Right atrium auricular region (tissue), 2 donors: ENCODE measurements around the gene VWA7. TPM values are rescaled to one million over a fixed set of nuclear protein-coding genes. Genes with fewer than 3 reads are reported as not detected.
A peak's percentile ranks its signal among the peaks of the same experiment; 100 is the strongest.

Experiments used
- DNase-seq: peaks from one replicate; pipeline ENCODE4 v3.0.0-alpha.2; 2019; ENCODE audit warnings: low spot score
- H3K27ac ChIP-seq, 2 donors: fragments of 200-600 bp; sonication (generic); 1 replicate in 1 of 2; 2 replicates in 1 of 2; pipeline ENCODE4 v1.5.1; 2016 to 2019
- H3K27me3 ChIP-seq, 2 donors: fragments of 200-600 bp; sonication (generic); one replicate each; pipeline versions ENCODE4 v1.5.1 to v1.6.0; 2017 to 2019
- H3K36me3 ChIP-seq: fragments of 200-600 bp; sonication (generic); one replicate; pipeline ENCODE4 v1.5.1; 2016
- H3K4me1 ChIP-seq, 2 donors: fragments of 200-600 bp; sonication (generic); one replicate each; pipeline versions ENCODE4 v1.5.1 to v1.6.0; 2017 to 2019
- H3K4me3 ChIP-seq, 2 donors: fragments of 200-600 bp; sonication (generic); 1 replicate in 1 of 2; 2 replicates in 1 of 2; pipeline ENCODE4 v1.5.1; 2017 to 2019; ENCODE audit warnings: mild to moderate bottlenecking in 1 of 2, moderate library complexity in 1 of 2
- H3K9me3 ChIP-seq, 2 donors: fragments of 200-600 bp; sonication (generic); one replicate each; pipeline ENCODE4 v1.5.1; 2019
- total RNA-seq, 2 donors: library from RNA; depleted of rRNA; stranded (reverse); fragments of >200 nt; gene quantifications; one replicate each; pipeline ENCODE4 v1.1.0, GENCODE V29; 2016
- TF ChIP-seq, protein P1 (sequence below), 2 donors: fragments of 200-600 bp; sonication (generic); IDR thresholded peaks; one replicate each; pipeline ENCODE4 v1.5.1; 2019; ENCODE audit warnings: antibody characterized with exemption in 2 of 2

Gene VWA7
- total RNA-seq, 2 donors from 2014 or later, result 4.1 to 7.5 TPM

DNA sequence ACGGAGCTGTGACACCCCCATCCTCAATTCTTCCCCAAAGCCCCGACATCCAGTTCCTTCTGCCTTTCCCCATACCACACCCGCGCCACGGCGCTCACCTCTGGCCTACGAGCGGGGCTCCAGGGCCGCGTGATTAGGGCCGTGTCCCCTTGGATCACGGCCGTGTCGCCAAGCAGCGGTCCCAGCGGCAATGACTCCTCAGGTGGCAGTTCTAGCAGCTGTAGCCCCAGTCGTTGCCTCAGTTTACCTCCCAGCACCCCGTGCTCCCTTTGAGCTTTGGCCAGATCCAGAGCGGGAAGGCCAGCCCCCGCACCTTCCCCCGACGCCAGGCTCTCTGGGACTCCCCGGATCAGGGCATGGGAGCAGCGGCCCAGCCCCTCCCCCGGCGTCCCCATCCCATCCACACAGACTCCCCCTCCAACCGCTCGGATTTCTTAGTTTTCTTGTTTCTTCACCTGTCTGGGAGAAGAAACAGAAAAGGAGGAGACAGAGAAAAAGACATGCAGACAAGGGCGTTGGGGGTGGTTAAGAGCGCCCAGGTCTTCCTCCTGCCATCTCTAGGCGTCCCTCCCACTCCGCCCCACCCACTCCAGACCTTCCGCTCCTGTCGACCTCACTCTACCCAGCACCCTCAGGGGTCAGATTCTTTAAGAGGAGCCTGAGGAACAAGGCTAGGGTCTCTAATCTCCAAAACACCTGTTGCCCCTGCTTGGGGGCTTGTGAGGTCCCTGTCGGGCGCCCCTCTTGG is 48.2 kb downstream of the VWA7 start, which contains the start of gene DDAH2:
Gene DDAH2, minus strand, starts transcription at position 533 of the 748 bp plus-strand sequence. Its CDS starts 138 bp downstream, at position 395.
- peaks cover 0 to 35% of the 10 kb centered on the region in 2 donors for H3K4me1 ChIP-seq
- TF ChIP-seq, protein P1, sequence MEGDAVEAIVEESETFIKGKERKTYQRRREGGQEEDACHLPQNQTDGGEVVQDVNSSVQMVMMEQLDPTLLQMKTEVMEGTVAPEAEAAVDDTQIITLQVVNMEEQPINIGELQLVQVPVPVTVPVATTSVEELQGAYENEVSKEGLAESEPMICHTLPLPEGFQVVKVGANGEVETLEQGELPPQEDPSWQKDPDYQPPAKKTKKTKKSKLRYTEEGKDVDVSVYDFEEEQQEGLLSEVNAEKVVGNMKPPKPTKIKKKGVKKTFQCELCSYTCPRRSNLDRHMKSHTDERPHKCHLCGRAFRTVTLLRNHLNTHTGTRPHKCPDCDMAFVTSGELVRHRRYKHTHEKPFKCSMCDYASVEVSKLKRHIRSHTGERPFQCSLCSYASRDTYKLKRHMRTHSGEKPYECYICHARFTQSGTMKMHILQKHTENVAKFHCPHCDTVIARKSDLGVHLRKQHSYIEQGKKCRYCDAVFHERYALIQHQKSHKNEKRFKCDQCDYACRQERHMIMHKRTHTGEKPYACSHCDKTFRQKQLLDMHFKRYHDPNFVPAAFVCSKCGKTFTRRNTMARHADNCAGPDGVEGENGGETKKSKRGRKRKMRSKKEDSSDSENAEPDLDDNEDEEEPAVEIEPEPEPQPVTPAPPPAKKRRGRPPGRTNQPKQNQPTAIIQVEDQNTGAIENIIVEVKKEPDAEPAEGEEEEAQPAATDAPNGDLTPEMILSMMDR (IDR thresholded peaks at IDR 0.05), result peak in 1 of 2 donors; percentile 33
- H3K4me3 ChIP-seq, result peak within 1 kb of the TSS; percentile 68 to 82
- no peaks in the 10 kb centered on the region for H3K27me3 ChIP-seq
- H3K36me3 ChIP-seq, result peaks cover 55% of the 10 kb centered on the region
- no peak for DNase-seq
- H3K9me3 ChIP-seq, result no peaks in the 10 kb centered on the region
- peak within 1 kb of the TSS; percentile 92 to 99 for H3K27ac ChIP-seq

DNA sequence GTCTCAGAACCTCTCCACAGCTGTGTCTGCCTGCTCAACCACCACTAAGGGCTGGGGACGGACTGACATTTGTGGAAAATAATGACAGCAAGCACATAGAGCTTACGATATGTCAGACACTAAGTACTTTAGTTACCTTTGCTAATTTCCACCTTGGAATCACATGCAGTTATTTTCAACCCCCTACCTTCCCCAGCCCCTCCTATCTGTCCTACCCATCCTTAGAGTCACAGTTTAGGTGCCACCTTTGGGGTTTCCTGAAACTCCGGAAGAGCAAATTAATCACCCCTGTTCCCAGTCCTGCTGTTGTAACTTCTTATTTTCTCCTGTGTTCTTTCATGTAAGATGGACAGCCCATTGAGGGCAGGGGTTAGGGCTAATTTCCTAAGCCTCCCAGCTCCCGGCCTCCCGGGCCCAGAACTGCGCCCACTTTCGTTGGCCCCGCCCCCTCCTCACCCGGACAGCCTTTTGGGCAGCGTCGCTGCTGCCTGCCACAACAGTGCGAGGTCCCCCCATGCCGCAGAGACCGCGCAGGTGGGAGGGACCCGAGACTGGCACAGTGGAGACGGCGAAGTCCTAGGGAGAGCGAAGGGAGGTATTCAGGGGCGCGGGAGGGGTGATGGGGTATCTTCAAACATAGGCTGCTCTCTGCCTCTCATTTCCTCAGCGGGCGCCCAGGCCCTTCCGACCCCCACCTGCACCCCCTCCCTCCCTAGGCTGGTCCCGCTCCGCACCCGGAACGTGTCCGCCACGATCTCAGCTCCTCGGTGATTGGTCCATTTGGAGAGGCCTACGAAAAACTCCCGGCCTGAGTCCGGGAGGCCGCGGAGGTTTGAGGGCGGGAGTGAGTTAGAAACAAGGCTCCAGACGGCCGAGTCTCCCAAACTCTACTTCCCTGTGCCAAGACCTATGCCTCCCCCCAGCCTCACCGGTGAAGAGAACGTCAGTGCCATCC is 49.1 kb downstream of the VWA7 start:
- no peak for DNase-seq
- H3K36me3 ChIP-seq, result peaks cover 45% of the 10 kb centered on the region
- no peaks in the 10 kb centered on the region for H3K9me3 ChIP-seq
- peak overlapping the region; percentile 92 to 99 for H3K27ac ChIP-seq
- H3K4me3 ChIP-seq, result peak overlapping the region; percentile 68 to 82
- TF ChIP-seq, protein P1 (IDR thresholded peaks at IDR 0.05), result no peak
- H3K4me1 ChIP-seq, result peaks cover 0 to 31% of the 10 kb centered on the region in 2 donors
- no peaks in the 10 kb centered on the region for H3K27me3 ChIP-seq

DNA sequence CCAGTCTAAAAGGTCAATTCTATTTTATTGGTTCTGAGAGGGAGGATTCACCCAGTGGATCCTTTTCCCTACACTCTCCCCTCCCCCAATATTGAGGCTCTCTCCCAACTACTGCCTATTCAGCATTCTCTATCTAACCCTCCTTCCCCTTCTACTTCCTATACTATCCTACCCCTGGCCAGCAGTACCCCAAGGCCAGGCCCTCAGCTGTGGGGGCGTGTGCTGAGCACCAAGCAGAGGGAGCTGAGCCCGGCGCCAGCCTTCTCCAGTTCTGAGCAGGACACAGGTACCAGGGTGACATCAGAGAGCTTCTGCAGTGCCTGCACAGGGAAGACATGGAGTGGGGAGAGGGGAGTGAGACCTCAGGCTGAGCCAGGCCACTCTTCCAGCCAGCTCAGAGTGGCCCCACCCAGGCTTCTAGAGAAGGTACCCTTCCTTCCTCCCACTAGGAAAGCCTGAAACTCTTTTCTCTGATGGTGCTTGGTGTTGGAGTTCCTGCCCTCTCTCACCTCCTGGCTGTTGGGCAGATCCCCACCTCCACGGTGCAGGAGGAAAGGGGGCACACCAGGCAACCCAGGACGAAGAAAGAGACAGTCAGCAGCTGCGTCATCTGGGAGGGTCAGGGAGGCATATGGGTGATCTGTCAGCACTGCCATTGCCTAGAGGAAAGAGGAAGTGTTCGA is 50.0 kb downstream of the VWA7 start:
- no peak for DNase-seq
- TF ChIP-seq, protein P1 (IDR thresholded peaks at IDR 0.05), result no peak
- H3K4me1 ChIP-seq, result peaks cover 0 to 31% of the 10 kb centered on the region in 2 donors
- no peak overlapping the region for H3K4me3 ChIP-seq
- peaks cover 37% of the 10 kb centered on the region for H3K36me3 ChIP-seq
- no peaks in the 10 kb centered on the region for H3K27me3 ChIP-seq
- H3K9me3 ChIP-seq, result no peaks in the 10 kb centered on the region
- peak overlapping the region; percentile 18 to 48 for H3K27ac ChIP-seq

DNA sequence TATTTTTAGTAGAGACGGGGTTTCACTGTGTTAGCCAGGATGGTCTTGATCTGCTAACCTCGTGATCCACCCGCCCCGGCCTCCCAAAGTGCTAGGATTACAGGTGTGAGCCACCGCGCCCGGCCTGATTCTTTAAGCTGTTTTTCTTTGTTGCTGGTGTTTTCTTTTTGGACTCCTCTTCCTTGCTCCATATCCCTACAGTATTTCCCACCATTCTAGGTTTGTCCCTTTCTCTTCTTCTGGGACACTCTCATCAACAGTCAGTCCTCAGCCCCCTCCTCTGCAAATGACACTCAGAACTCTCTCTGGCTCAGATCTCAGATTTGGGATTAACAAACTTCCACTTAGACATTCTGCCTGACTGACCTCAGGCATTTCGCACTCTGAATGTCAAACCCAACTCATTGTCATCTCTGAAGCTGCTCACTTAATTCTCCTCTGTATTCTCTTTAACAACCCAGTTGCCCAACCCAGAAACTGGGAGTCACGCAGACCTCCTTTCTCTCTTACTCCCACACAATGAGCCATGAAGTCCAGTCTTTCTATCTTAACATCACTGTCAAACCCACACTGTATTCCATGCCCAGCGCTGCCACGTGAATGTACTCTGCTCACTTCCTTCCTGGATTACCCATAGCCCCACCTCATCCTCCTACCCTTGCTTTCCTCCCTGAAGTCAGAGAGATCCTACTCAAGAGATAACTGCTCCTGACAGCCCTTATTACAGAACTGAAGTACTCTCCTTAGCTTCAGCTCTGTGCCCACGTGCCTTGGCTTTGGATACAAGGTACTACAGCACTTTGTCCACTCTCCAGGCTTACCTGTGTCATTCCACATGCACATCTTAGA is 51.4 kb downstream of the VWA7 start:
- peaks cover 0 to 27% of the 10 kb centered on the region in 2 donors for H3K4me1 ChIP-seq
- TF ChIP-seq, protein P1 (IDR thresholded peaks at IDR 0.05), result no peak
- H3K9me3 ChIP-seq, result no peaks in the 10 kb centered on the region
- H3K27ac ChIP-seq, result no peak overlapping the region
- no peaks in the 10 kb centered on the region for H3K27me3 ChIP-seq
- DNase-seq, result no peak
- H3K4me3 ChIP-seq, result no peak overlapping the region
- peaks cover 23% of the 10 kb centered on the region for H3K36me3 ChIP-seq
